SK-N-DZ (cell line): Measurements from ENCODE around the gene CDH4.
"Not testable (repeated sequence)": the region's sequence is repeated elsewhere in the genome, so short reads cannot be mapped to it uniquely, and the experiment has no call there.

ENCODE experiments used
- DNase-seq: peaks from one replicate; pipeline ENCODE4 v3.0.0-alpha.2; 2015; ENCODE audit warnings: low spot score

The CDH4 gene

DNA sequence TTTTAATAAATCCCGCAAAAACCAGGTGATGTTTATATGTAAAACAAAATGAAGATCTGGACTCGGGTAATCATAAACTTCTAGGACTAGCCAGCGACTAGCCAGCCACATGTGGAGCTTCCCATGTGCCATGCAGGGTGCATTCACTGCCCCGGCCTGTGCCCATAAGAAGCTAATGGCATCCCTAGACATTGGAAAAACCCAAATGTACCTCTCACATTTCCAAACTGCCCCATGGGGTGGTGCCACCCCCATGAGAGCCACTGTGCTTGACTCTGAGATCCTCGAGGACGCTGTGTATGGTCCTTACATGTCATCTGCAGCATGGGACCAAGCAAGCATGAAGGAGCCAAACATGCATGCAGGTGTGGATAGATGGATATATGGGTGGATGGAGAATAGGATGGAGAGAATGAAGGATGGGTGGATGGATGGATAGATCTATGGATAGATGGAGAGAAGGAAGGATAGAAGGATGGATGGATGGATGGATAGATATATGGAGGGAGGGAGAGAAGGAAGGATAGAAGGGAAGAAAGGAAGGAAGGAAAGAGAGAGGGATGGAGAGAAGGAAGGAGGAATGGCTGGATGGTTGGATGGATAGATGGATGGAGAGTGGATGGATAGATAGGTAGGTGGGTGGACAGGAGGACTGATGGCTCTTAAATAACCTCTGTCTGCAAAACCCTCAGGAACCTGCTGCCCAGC lies 203.6 kb downstream of the CDH4 start:
- no peak for DNase-seq

DNA sequence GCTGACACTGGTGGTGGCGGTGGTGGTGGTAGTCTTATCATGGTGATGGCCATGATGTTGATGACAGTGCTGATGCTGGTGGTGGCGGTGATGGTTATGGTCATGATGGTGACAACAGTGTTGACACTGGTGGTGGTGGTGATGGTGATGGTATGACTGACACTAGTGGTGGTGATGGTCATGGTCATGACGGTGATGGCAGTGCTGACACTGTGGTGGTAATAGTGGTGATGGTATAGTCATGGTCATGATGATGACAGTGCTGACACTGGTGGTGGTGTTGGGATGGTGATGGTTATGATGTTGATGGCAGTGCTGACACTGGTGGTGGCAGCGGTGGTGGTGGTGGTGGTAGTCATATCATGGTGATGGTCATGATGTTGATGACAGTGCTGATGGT lies 205.7 kb downstream of the CDH4 start:
- DNase-seq = no peak

DNA sequence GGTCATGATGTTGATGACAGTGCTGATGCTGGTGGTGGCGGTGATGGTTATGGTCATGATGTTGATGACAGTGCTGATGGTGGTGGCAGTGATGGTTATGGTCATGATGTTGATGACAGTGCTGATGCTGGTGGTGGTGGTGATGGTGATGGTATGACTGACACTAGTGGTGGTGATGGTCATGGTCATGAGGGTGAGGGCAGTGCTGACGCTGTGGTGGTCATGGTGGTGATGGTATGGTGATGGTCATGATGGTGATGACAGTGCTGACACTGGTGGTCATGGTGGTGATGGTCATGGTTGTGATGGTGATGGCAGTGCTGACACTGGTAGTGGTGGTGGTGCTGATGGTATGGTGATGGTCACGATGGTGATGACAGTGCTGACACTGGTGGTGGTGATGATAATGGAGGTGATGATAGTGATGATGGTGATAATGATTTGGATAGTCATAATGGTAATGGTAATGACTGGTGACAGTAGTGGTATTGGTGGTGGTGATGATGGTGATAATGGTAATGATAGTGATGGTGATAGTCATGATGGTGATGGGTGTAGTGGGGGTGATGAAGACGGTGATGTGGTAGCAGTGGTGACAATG lies 206.2 kb downstream of the CDH4 start:
- no peak for DNase-seq

DNA sequence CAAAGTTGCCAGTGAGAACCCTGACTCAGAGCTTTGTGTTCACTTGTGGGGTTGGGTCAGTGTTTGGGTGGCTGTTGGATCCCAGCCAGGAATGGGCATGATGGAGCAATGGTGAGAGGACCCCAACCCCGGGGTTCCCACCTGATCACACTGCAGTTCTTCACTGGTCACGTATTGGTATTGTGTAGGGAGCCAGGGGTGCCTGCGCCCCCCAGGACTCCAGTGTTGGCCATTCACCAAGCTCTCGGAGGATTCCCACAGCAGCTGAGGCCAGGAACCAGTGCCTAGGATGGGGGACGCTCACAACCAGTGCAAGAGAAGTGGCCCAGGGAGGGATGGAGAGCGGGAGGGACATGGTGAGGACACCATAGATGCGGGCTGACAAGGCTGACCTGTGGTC lies 207.2 kb downstream of the CDH4 start:
- no peak for DNase-seq

DNA sequence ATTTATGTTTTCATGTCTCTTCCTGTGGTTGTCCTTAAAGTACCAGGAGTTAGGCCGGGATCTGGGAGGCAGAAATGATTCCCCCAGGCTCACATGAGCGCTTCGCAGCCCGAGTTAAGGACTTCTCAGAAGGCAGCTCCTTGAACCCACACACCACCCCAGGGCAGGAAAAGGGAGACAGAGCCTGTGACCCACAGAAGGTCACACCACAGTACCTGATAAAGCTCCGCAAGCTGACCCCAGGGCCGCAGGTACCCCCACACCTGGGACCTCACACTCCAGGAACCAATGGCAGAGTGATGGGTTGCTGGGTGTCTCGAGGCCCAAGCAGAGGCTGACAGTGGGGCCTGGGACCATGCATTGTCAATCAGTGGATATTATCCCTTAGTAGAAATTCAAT lies 207.6 kb downstream of the CDH4 start:
- DNase-seq = no peak

DNA sequence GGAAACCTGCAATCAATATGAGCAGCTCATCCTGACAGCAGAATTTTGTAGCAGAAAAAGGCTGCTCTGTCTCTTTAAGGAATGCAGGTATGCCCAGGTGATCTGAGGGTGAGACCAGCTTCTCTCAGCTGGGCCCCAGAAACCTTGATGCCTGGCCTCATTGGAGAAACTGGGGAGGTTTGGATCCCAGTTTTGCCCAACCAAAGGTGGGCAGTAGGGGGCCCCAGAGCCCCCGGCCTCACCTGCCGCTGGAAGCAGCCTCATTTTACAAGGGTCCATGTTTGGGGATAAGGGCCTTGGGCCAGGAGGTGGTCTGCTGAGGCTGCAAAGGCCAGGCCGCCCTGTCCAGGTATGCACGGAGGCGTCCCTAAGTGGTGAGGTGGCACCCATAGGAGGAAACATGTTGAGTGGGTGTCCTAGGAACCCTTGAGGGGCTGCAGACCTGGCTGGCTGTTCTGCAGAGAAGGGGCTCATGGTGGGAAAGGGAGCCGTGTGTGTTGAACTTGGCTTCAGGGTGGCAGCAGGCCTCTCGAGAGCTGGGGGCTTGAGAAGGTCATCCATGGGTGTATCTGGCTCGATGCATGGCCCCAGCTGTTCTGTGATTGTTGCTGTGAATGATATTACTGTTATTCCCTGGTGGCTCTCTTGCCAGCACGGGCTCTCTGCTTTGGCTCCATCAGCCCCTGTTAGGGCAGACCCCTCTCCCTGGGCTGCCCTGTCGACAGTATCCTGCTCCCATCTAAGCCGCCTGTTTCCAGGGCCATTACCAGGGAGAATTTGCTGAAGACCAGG lies 208.4 kb downstream of the CDH4 start:
- no peak for DNase-seq

DNA sequence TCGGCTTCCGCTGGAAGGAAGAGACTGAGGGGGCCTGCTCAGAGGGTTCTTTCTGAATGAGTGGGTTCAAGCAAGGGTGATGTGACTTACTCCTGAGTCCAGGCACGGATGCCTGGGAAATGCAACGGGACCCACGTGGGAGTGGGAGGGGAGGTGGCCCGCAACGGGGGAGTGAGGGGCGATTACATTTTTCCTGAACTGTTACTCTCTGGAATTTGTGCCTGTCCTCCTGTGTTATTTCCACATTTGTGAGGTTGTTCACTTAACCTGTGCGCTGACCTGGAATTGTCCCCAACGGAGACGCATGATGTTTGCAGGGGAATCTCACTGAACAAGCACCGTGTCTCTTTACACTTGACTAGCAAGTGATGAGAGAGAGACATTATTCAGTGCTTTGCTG lies 209.4 kb downstream of the CDH4 start:
- no peak for DNase-seq

DNA sequence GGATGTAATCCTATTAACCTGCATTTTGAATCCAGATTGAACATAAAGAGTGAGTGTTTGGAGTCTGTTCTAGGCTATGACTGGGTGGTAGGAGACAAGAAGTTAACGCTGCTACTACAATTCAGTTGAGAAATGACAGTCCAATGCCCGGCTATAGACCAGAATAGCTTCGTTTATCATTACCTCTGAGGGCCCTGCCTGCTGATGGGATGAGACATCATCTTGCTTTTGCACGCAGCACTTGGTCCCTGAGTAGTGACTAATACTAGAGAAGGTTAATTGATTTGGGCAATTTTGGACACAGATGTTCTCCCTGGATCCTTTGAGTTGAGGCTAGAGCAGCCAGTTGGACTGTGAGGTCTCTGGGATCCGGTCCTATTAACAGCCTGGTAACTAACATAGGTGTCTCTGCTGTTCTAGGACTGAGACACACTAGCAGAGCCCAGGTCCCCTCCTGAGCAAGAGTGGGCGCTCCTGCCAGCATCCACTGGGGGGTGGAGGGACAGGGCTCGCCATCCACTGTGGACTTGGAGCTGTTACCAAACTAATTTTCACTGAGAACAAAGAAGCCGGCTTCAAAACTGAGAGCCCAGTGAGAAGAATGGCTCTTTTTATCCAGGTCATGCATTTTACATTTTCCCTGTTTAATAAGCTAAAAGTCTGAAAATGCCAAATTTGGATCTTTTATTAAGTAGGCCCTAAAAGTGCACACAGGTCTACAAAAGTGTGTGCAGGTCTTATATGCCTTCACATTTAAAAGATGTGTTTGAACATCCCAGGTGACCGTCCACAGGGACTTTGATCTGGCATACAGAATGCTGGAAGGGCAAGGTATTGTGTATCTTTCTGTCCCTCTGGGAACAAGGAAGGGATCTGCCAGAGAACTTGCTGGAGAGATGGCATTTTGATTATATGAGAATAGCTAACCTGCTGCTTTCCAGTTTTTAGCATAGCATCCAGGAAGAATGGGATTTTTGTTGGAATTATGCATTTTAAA lies 212.5 kb downstream of the CDH4 start:
- DNase-seq = no peak

DNA sequence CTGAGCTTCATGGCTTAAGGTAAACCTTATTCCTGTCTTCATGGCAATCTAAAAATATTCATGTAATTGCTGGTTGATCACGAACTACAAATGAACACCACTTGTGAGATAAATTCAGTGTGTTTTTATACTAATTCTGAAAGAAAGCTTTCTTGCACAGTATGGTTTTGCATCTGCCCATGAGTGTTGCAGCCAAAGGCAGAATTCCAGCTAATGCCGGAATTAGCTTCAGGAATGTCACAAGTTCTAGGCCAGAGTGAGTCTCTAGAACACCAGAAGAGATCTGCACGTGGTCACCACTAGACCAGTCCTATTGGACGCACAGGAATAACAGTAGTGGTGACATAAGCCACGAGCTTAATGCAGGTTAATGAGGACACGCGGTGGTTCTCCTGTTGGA lies 223.7 kb downstream of the CDH4 start:
- no peak for DNase-seq

DNA sequence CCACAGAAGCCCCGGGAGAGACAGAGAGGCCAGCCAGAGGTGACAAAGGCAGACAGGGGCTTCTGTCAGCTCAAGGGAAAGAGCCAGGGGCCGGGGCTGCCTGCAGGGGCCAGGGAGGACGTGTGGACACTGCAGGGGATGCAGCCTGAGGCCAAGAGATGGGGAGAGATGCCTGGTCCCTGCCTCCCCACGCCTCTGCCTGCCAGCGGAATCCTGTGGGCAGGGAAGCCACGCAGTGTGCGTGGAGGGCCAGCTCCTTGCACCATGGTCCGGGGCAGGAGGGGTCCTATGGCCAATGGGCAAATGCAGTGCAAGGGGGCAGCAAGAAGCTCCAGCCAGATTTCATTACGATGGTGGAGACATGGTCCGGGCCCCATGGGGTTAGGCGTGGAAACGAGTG lies 224.9 kb downstream of the CDH4 start:
- DNase-seq = no peak

DNA sequence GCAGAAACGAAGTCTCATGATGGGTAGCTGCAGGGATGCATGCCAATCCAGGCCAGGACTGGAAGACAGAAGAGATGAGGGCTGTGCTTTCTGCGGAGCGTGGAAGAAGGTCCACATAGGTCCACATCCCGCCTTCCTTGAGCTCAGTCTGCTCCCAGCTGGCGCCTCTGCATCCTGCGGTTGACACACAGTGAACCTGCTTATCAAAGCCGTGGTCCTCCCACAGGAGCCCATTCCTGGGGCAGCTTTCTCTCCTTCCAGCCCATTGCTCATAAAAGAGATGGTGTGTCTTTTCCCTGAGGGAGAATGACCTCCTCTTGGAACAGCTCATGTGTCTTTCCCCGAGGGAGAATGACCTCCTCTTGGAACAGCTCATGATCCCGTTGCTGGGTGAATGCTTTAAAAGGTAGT lies 225.4 kb downstream of the CDH4 start:
- DNase-seq = no peak

DNA sequence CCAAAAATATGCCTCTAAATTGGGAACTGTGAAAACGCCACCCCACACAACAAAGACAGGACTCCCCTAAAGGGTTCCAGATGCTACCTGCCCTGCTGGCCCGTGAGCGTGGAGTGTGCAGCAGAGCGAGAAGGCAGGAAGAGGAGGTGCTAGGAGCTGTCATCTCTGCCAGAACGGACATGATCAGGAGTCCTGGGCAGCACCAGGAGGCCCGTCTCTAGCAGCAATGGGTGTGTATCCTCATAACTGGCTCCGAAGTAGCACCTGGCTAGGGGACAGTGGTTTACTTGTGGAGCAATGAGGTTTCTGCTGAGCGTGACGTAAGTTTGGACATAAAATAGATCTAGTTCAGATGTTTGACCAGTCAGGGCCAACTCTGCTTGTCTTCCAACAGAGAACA lies 226.0 kb downstream of the CDH4 start:
- DNase-seq = no peak

DNA sequence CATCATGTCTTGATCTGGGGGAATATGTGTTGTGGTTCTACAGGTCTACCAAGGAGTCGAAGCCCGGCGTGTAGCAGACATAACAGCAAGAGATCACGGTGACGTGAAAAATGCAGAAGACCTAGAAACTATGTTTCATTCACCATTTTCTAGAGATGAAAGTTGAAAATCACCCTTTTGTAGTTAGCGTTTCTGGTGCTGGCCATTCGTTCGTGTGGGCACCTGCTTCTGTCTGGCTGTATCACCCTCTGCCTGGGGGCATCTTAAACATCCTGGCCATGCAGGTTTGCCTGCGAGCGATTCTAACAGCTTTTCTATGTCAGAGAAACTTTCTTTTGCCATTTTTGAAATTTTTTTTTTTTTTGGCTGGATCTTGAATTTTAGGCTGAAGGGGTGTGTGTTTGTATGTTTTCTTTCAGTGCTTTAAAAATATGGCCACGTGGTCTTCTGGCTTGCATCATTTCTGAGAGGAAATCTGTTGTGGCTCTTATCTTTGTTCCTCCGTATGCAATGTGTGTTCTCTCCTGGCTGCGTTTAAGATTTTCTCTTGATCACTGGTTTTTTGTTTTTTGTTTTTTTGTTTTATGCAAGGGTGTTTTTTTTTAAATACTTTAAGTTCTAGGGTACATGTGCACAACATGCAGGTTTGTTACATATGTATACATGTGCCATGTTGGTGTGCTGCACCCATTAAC lies 226.7 kb downstream of the CDH4 start:
- DNase-seq = no peak

DNA sequence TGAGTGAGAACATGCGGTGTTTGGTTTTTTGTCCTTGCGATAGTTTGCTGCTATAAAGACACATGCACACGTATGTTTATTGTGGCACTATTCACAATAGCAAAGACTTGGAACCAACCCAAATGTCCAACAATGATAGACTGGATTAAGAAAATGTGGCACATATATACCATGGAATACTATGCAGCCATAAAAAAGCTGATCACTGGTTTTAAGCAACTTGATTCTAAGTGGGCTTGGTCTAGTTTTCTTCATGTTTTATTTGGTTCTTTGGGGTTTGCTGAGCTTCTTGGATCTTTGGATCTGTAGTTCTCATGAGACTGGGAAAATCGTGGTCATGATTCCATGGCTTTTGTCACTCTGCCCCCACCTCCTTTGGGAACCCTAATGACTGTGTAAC lies 227.4 kb downstream of the CDH4 start:
- not testable (repeated sequence) for DNase-seq

DNA sequence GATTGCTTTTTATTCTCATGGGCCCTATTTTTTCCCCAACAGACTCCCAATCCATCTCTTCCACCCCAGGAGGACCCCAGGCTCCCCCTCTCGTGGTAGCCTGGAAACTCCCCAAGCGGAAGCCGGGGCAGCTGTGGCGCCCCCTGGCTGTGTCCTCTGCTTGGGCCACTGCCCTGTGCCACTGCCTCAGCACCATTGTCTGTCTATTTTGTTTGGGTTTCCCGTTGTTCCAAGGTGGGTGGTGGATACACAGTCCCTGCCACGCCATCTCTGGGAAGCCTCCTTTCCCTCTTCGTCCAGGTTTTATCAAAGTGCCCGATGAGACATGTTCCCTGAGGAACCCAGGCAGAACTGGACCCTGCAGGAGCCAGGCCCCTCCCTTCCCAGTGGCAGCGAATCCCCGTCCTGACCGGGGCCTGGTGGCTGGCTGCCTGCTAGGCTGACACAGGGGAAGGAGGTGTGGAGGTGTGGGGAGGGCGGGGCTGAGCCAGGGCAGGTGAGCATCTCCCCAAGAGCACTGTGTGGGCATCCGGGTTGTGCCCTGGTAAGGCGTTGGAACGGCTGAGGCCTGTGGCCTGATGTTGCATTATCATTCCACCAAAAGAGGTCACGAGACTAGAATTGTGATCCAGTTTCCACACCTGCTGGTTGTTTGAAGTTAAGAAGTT lies 228.2 kb downstream of the CDH4 start:
- DNase-seq = no peak

DNA sequence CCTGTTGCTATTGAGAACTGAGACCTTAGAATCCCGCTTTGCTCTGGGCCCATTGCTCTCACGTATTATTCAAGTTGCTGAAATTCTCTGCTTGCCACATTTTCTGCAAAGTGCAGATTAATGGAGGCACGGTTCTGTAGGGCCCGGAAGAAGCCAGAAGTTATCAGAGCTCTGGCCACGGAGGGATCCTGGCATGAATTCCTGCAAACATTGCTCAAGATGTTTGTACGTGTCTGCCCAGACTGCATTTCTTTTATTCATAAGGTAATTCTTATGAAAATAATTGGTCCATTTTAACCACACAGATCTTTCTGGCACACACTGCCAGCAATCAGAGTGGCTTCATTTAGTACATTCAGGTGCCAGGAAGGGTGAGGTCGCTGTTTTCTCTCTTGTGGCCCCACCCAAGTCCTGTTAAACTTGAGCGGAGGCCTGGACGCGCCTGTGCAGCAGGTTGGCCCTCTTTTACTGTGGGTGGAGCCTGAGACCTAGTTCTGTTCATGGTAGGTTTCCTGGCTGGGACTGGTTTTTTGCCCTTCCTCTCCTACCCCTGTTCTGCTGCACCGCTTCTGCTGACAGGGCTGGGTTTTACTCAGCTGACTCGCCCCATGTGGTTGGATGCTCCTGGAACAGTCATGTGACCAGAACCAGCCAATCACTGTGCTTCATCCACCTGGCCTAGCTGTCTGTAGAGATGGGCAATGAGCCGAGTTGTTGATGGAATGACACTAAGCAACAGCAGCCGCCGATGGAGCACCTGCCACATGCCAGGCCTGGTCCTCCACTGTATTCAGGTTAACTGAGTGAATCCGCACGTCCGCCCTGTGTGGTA lies 230.2 kb downstream of the CDH4 start:
- DNase-seq = no peak

DNA sequence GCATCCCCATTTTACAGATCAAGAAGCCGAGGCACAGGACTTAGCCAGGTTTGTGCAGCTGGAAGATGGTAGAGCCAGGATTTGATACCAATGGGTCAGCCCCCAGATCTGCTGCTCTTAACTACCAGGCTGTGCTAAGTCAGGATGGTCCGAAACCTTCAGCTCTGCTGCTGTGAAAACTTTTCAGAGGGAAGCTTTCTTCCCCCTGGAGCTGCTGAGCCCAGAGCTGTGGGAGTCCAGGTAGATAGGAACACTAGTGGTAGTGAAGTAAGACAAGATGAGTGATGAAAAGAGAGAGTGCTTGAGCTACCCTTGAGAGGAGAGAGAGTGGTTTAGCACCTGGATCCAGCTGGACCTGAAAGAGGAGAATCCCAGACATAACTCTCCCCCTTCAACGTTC lies 230.8 kb downstream of the CDH4 start:
- no peak for DNase-seq

DNA sequence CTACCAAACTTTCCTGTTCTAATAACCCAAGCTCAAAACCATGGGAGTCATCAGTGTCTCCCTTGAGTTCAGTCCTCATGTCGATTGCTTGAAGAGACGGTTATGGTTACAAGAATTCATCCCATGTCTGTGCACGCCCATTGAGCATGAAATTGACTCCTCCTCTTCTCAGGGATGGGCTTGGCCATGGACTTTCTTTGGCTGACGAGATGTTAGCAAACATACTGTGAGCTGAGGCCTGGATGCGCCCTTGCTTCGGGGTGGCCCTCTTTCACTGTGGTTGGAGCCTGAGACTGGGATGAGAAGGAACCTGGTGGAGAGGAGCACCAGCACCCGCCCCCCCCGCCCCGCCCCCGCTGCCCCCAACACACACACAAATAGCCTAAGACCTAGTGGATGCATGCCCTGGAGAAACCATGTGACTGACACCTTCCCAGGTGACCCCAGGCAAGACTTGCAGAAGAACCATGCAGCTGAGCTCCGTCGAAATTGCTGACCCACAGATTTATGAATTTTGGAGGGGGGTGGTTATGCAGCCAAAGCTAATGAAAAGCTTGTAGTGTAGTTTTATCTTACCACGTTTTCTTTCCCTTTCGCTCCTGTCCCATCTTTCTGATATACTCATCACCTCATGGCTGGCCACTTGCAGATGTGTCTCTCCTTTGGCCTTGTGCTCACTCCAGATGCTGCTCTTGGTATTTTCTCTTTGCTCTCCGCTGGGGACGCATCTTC lies 231.4 kb downstream of the CDH4 start:
- no peak for DNase-seq

DNA sequence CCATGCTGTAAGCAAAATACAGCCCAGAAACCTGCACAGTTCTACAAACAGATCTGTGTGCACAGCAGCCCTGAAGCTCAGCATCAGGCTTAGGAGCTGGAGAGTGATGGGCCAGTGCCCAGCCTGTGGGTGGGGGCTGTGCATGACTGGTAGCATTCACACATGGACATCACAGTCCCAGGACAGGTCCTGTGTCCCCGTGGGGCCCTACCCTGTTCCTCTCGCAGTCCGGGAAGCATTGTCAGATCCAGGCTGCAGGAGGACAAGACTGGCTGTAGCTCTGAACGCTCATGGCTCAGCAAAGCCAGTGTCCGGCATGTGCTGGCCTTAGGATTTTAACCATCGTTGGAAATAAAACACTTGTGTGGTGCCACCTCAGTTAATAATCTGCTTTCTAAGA lies 234.1 kb downstream of the CDH4 start:
- no peak for DNase-seq
